GM18498 (cell line): ENCODE data around the gene SERPINB6.
A peak's percentile ranks its signal among the peaks of the same experiment; 100 is the strongest.

Experiments
- ATAC-seq: cut with Tn5 transposase; IDR thresholded peaks from one replicate; pipeline ENCODE4 v1.9.1; 2021; ENCODE audit warnings: mild to moderate bottlenecking, moderate library complexity; ENCODE audit not compliant: unreplicated experiment

The SERPINB6 gene

DNA sequence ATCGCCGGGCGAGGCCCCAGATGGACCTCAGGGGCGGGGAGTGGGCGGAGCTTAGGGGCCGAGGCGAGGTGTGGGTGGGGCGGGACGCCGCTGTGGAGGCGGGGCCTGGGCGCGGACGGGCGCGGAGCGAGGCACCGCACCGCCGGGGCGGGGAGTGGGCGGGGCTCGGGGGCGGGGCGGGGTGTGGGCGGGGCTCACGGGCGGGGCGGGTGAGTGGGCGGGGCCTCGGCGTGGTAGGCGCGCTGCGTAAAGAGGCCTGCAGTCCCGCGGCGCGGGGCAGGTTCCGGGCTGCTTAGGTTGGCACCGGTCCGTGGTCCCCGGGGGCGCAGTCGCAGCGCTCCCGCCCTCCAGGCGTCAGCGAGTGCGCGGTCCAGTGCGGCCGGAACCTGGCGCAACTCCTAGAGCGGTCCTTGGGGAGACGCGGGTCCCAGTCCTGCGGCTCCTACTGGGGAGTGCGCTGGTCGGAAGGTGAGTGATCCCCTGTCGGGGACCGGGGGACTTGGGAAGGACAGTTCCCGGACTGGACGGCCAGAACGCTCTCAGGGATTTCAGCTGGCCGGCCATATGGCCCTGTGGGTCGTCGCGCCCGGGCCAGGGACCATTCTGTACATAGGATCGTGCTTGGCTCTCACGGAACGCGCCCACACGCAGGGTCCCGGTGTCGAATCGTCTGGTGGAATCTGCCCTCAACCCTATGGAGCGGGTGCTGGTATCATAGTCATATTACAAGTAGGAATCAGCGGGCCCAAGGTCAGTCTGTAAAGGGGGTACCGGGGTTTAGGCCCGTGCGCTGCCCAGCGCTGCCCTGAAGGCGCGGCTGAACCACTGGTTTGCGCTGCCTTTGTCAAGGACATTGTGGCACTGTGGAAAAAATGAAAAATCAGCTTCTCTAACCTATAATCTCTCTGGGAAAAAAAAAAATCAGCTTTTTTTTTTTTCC, 28.5 kb upstream of the SERPINB6 start, which contains the start of gene NQO2:
Gene NQO2, plus strand, starts transcription at position 277 of the 940 bp plus-strand sequence. CDS start 6,659 bp downstream, outside the sequence.
- ATAC-seq: peak; percentile 75

DNA sequence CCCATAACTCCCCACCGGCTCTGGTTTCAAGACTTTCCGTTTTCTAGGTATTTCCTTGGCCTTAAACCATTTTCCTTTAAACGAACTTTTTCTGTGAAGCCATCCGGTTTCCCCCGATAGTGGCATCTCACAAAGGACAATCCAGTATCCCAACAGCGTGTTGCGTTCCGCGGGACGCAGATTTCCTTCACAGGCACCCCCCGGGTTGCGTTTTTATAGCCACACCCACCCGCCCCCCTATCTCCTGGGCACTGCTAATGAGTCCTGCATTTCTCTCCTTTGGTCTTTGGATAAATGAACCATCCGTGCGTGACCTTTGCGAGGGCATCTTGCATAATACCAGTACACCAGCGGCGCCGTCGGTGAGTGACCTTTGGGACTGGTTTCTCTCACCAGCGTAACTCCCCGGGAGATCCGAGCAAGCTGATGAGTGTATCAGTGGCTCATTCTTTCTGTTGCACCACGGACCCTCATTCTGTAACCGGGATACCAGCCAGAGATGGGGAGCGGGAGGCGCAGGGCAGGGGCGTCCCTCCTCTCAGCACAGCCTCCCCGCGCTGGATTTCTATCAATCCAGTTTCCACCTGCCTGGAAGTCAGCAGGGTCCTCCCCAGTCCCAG, 27.7 kb upstream of the SERPINB6 start:
- ATAC-seq: peak; percentile 24

DNA sequence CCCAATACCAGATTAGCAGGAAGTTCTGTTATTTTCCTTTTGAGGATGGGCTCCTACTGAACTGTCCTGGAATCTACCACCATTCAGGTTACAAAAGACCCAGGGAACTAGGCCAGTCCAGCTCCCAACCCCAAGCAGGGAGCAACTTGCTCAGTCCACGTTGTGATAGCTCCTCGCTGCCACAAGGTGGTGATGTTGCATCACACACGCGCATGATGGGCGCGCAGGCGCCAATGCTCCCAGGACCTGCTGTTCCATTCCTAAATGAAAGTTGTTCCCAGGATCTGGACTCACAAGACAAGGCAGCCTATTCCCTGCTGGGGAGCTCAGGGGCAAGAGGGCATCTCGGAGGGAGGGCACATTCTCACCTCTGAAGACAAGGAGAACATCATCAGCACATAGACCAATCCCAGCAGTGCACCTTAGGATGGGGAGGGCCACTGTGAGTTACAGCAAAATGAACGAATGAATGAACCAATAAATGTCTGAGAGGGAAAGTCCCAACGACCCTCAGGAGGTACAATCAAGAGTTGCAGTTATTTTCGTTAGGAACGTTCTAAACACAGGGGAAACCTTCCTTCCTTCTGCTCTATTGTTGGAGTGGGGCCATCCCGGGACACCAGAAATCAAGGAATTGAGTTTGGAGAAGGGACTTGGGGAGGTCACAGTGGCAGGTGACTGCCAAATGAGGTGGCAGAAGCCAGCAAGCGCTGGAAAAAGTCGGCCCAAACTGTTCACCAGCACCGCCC, 27.1 kb upstream of the SERPINB6 start:
- peak; percentile 39 for ATAC-seq

DNA sequence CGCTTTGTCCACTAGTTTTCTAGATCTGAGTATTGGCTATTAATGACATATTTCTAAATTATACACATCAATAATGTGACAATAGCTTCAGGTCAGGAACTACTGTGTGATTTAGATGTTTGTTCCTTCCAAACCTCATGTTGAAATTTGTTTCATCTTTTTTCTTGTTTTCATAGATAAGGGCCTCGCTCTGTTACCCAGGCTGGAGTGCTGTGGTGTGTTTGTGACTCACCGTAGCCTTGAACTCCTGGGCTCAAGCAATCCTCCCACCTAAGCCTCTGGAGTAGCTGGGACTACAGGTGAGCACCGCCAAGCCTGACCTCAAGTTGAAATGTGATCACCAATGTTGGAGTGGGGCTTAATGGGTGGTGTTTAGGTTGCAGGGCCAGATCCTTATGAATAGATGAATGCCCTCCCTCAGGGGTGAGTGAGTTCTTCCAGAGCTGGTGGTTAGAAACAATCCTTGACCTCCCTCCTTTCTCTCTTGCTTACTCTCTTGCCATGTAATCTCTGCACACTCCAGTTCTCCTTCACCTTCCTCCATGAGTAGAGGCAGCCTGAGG, 22.5 kb upstream of the SERPINB6 start:
- no peak for ATAC-seq

DNA sequence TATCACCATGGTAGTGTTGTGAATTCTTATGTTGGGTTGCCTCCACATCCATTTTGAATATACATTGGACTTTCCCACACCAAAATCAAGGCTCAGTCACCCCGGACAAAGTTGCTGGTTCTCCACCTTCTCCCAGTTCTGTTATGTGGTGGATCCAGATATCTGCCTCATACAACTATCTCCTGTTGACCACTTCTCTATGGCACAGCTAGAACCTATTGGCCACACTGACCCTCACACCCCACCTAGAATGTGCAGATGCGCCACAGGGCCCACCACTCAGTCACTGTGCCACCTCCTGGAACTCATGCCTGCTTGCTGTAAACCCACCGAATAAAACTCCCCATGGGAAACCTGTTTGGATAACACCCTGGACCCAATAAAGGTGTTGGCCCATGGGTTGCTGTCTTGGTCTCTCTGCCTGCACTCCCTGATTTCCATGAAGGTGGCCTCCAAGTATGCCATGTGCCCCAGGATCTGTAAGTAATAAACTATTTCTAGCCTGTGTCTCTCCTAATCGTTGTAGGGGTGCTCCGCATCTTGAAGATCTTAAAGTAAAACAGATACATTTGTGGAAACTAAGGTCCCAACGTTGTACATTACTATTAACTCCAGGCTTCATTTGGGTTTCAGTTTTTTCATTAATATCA, 21.1 kb upstream of the SERPINB6 start:
- ATAC-seq: no peak

DNA sequence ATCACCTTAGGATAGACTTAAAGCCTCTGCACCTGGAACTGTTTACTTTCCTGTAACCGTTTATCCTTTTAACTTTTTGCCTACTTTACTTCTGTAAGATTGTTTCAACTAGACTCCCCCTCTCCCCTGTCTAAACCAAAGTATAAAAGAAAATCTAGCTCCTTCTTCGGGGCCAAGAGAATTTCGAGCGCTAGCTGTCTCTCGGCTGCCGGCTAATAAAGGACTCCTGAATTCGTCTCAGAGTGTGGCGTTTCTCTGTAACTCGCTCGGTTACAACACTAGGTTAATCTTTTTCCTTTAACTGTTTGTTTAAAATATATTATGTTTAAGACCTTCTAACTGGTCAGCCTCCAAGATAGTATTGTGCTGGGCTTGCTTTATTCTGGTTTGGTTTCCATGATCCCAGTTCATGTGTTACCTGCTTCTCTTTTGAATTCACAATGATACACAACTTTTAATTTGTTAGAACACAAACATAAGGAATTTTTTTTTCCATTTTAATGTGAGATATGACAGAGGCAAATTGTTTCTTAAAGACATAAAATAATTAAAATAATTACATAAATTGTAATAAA, 19.7 kb upstream of the SERPINB6 start:
- ATAC-seq: no peak

DNA sequence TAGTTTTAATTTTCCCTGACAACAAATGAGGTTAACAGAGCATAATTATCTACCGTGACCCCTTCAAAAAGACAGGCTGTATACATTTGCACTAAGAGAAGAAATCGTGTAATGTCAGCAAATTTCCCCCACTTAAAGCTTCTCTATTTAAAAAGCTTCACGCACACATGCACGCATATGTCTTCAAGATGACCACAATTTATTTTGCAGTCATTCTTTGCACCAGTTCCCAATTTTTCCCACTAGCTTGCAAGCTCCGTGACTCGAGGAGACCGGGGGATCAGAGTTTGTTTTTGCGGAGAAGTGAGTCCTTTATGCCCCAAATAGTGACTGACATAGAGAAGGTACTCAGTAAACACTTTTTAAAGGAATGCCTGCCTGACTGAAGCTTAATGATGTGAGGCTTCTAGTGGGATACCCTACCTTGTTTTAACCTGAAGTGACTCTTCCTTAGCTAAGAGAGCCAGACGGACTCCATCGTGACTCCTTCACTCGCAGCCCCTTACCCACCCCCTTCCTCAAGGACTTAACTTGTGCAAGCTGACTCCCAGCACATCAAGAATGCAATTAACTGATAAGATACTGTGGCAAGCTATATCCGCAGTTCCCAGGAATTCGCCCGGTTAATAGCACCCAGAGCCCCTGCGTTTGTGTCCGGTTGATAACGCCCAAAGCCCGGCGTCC, 19.0 kb upstream of the SERPINB6 start:
- ATAC-seq: no peak

DNA sequence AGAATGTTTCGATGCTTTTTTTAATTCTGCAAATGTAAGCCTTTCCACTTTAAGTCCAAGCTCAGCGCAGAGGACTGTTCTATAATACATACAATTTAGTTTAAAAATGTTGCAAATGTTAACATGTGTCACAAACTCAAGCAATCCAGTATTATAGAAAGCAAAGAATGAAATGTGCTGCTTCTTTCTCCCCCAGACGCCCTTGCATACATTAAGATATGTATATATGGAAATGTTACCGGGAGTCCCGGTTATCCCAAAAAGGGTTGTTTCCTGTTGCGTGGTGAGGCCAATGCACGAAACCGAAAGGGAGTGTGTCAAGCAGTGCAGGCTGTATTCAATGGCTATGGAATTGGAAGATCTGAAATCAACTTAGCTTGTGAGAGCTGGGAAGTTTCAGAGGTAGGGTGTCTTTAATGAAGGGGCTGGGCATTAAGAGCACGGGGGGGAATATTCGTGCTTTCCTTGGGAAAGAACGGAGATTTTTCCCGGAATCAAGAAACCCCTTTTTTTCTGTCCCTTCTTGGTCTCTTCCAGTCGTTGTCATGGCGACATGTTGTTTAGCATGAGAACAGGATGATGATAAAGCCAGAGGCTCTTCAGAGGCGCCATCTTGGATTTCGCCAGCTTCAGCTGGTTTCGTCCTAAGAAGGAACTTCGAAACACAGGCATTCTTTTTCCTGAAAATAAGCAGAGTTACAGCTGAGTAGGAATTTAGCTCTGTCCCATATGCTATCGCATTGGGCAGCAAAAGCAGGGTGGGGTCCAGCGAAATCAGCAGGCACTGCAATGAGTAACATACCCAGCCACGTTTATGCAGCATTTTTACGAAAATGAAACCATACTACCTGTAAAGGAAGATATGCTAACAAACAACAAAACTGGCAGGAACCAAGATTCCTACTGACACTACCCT, 18.2 kb upstream of the SERPINB6 start:
- ATAC-seq: peak; percentile 73

DNA sequence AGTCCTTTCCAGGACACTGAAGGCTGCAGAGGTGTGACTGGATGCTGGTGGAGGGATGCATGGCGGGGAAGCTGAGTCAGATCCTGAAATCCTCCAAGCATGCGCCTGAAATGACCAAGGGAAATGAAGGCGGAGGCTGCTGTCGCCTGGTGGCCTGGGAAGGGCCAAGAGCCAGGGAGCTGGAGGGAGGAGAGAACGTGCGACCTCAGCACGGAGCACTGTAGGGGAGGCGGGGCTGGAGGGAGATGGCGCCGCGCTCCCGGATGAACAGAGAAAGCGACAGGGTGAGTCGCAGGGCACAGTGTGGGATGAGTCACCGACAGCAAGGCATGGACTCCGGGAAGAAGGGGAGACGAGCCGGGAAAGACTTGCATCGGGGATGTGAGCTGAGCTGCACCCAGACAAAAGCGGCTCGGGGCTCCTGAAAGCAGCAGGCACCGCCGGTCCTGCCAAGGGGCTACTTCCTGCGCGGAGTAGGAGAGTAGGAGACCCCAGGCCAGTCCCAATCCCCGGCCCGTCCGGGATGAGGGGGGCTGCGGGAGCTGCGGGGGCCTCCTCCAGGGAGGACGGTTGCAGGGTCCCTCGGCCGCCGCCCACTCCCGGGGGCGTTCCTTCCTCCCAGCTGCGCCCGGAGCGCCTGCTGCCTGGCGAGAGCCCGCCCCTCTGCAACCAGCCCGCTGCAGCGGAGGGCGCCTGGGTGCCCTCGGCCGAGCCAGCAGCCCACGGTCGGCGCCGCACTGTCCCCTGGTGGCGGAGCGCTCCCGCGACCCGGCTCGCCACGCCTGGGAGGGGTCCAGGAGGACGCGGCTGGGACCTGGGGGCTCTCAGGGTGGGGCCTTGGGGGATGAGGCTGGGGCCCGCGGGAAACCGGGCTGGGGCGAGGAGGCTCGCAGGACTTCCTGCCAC, 17.3 kb upstream of the SERPINB6 start:
- ATAC-seq: peak; percentile 84

DNA sequence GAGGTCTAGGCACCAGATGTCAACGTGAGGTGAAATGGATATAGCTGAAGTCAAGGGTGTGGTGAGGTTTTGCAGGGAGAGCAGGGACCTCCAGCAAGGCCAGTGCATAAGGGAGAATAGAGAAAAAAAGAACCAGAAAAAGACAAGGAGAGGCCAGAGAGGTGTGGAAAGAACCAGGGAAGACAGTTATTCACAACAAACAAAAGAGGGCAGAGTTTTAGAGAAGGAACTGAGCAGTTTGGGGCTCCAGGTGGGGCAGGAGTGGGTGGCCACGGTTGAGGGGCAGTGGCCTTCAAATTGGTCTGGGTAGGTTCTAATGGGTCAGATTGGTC, 16.7 kb upstream of the SERPINB6 start:
- no peak for ATAC-seq

DNA sequence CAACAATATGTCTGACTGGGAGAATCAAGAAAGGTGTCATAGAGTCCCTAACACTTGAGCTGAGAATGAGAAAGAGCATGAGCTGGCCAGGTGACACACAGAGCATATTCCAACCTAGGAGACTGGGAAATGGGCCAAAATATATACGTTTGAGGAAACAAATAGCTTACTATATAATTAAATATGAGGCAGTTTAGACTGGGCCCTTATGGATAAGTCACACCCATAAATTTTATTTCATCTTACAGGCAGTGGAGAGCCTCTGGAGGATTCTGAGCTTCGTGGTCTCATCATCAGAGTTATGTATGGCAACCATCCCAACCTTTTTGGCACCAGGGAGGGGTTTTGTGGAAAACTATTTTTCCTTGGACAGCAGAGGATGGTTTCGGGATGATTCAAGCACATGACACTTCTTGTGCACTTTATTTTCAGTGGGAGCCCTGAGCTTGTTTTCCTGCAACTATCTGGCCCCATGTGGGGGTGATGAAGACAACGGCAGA, 15.4 kb upstream of the SERPINB6 start:
- ATAC-seq: no peak

DNA sequence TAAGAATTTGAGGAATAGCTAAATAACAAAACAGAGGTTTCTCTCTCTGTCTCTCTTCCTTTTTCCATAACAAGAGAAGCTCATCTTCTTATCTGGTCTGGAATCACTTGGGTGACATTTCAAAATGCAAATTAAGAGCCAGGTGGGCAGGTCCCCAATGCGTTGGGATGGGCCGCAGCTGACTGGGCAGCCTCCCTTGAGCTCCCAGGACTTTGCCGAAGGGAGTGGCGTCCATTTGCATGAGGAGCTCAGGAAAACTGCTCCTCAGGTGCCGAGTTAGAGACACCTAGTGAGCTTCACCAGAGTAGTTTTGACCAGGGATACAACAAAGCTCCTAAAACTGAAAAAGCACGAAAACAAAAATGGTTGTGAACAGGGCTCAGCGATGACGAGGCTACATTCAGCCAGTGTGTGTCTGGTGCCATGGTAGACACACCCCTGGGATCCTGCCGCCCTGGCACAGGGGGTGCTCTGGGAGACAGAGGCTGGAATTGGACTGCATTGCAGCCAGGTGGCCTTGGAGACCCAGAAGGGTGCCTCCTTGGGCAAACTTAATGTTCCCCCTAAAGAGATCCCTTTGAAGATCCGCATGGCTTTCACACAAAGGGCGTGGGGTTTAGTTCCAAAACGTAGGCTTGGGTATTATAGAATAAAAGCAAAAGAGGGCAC, 13.5 kb upstream of the SERPINB6 start:
- ATAC-seq: no peak

DNA sequence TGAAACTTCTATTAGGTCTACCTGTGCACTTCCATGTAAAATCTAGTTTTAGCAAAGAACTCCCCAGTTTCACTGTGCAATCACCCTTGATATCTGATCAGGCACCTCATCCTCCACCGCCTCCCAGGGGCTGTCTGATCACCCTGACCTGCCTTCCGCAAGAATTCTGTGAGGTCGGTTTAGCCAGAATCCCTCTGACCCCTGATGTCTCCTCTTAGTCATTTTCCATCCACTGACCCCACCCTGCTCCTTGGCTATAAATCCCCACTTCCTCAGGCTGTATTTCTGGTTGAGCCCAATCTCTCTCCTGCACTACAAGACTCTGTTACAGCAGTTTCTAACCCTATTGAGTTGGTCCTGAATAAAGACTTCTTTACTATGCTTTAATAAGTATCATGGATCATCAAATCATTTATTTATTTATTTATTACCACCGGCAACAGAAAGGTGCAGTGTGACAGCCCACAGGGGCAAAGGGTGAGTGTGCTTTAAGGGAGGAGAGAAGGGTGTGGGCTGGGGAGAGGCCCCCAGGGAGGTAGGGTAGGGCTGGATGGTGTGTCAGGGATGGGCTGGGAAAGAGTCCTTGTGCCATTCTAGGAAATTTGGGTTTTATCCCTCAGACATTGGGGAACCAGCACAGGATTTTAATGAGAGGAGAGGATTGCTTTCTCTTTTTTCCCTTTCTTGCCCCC, 11.2 kb upstream of the SERPINB6 start:
- ATAC-seq: no peak

DNA sequence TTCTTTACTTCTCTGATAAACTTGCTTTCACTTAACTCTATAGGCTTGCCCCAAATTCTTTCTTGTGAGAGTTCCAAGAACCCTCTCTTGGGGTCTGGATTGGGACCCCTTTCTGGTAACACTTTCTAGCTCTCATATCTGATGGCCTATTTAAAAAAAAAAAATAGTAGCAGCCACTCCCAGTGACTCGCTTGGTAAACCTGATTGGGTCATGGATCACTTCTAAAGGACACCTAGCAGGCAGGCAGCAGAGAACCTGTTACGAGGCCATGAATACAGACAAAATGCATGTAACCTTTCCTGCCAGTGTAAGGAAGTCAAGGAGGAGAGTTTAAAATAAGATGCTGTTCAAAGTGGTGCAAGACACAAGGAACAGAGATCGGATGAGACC, 9.1 kb upstream of the SERPINB6 start:
- no peak for ATAC-seq

DNA sequence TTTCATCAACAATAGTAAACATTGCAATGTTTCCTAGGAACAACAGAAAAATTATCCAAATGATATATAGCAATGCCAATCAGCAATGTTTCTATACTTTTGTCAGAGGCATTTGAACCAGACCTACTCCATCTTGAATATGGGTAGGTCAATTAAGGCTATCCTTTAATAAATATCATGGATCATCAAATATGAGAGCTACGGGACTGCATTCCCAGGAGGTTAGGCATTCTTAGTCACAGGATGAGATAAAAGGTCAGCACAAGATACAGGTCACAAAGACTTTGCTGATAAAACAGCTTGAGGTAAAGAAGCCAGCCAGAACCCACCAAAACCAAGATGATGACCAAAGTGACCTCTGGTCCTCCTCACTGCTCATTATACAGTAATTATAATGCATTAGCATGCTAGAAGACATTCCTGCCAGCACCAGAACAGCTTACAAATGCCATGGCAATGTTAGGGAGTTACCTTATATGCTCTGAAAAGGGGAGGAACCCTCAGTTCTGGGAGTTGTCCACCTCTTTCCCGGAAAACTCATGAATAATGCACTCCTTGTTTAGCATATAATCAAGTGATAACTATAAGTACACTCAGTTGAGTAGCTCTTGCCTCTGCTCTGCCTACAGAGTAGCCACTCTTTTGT, 8.6 kb upstream of the SERPINB6 start:
- ATAC-seq: no peak

DNA sequence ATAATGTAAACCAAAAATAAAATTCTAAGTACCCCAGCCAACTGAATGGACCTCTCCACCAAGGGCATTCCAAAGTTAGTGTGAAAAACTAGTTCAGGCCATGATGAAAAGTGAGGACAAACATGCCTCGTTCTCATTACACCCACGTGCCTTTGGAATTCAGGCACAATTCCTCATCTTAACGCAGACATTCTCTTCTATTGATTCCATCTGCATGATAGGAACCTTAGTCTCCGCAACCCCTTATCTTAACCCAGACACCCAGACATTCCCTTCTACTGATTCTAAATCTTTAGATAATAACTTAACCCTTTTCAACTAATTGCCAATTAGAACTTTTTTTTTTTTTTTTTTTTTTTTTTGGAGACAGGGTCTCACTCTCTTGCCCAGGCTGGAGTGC, 7.6 kb upstream of the SERPINB6 start:
- ATAC-seq: no peak
